Smooth muscle cell (in vitro differentiated cells): ENCODE results near the gene SDR42E1. TPM values are rescaled to one million over a fixed set of nuclear protein-coding genes. Genes with fewer than 3 reads are reported as not detected.

Experiments
- DNase-seq: peaks from one replicate; lab custom pipeline; 2025; ENCODE audit not compliant: unreplicated experiment; lab: John Stamatoyannopoulos, UW
- H2AFZ ChIP-seq: fragments of 200-600 bp; sonication (generic); 2 replicates; pipeline ENCODE4 v1.6.0; 2016; ENCODE audit warnings: antibody characterized with exemption, low read depth, mild to moderate bottlenecking
- H3F3A ChIP-seq: fragments of 200-600 bp; sonication (generic); 2 replicates; pipeline ENCODE4 v1.6.0; 2017; ENCODE audit warnings: antibody characterized with exemption, low read depth
- H3K27ac ChIP-seq: fragments of 200-600 bp; sonication (generic); 2 replicates; pipeline ENCODE4 v1.5.1; 2016; ENCODE audit warnings: low read depth, mild to moderate bottlenecking
- H3K27me3 ChIP-seq: fragments of 200-600 bp; sonication (generic); 2 replicates; pipeline ENCODE4 v1.6.1; 2016; ENCODE audit warnings: low read depth, mild to moderate bottlenecking
- H3K36me3 ChIP-seq: fragments of 200-600 bp; sonication (generic); 2 replicates; pipeline ENCODE4 v1.5.1; 2016; ENCODE audit warnings: low read depth
- H3K4me1 ChIP-seq: fragments of 200-600 bp; sonication (generic); 2 replicates; pipeline ENCODE4 v1.5.1; 2016; ENCODE audit warnings: low read depth
- H3K4me2 ChIP-seq: fragments of 200-600 bp; sonication (generic); 2 replicates; pipeline ENCODE4 v1.6.0; 2016; ENCODE audit warnings: mild to moderate bottlenecking
- H3K4me3 ChIP-seq: fragments of 200-600 bp; sonication (generic); 2 replicates; pipeline ENCODE4 v1.5.1; 2016; ENCODE audit warnings: mild to moderate bottlenecking
- H3K79me2 ChIP-seq: fragments of 200-600 bp; sonication (generic); 2 replicates; pipeline ENCODE4 v1.6.0; 2016; ENCODE audit warnings: low read depth, mild to moderate bottlenecking
- H3K9ac ChIP-seq: fragments of 200-600 bp; sonication (generic); 2 replicates; pipeline ENCODE4 v1.6.0; 2016; ENCODE audit warnings: low read depth
- H3K9me3 ChIP-seq: fragments of 200-600 bp; sonication (generic); replicated peaks from 2 replicates; pipeline ENCODE4 v1.5.1; 2016; ENCODE audit warnings: low read depth
- H4K20me1 ChIP-seq: fragments of 200-600 bp; sonication (generic); 2 replicates; pipeline ENCODE4 v1.6.0; 2016; ENCODE audit warnings: low read depth
- CTCF ChIP-seq: fragments of 200-600 bp; sonication (generic); IDR thresholded peaks from 2 replicates; pipeline ENCODE4 v1.5.1; 2017; ENCODE audit warnings: borderline replicate concordance, mild to moderate bottlenecking, antibody characterized with exemption; ENCODE audit not compliant: insufficient read depth, poor library complexity, severe bottlenecking
- WGBS: methylation state at CpG from one replicate; pipeline ENCODE4 v1.1.7; 2016; ENCODE audit warnings: low lambda C conversion rate; 5-methylcytosine and 5-hydroxymethylcytosine counted together
- polyA plus RNA-seq: library from polyadenylated mRNA; unstranded; fragments of >200 nt; fragmentation: Nextera tagmentation; extraction: Ambion mirVana; gene quantifications from 2 replicates; pipeline ENCODE4 v1.2.1, GENCODE V29; 2016
- total RNA-seq: library from RNA; depleted of rRNA; stranded (reverse); fragments of >200 nt; gene quantifications from 2 replicates; pipeline ENCODE4 v1.2.3, GENCODE V29; 2014

Gene SDR42E1
- total and polyA plus RNA-seq, 2 experiments from 2014 or later = not detected

- Histone ChIP-seq H3K27ac (peak overlapping the region; percentile 75), H3K27me3 (no peaks in the 10 kb centered on the region), H3K9me3 (no peaks in the 10 kb centered on the region), H3K79me2 (no peaks in the 10 kb centered on the region), H3K9ac (no peak overlapping the region), H2AFZ (no peak overlapping the region), H3K36me3 (no peaks in the 10 kb centered on the region), H3F3A (peaks cover 9% of the 10 kb centered on the region), H3K4me1 (peaks cover 11% of the 10 kb centered on the region), H3K4me3 (no peak overlapping the region), H3K4me2 (peak overlapping the region; percentile 70), H4K20me1 (no peaks in the 10 kb centered on the region)
- no peak for TF ChIP-seq CTCF
- DNase-seq = no peak
- 0% methylated on average over 2 of the region's 2 CpGs for WGBS
Observed at GRCh38 chr16:81997738-81998137, 13.5 kb downstream of the SDR42E1 start.

GRCh38 chr16:81996664-81997509 is 14.4 kb downstream of the SDR42E1 start:
- Histone ChIP-seq H3K79me2 (no peaks in the 10 kb centered on the region), H3K27ac (peak overlapping the region; percentile 75), H3F3A (peaks cover 9% of the 10 kb centered on the region), H3K36me3 (no peaks in the 10 kb centered on the region), H2AFZ (no peak overlapping the region), H3K9me3 (no peaks in the 10 kb centered on the region), H3K4me1 (peaks cover 11% of the 10 kb centered on the region), H3K4me3 (no peak overlapping the region), H3K27me3 (no peaks in the 10 kb centered on the region), H3K9ac (no peak overlapping the region), H4K20me1 (no peaks in the 10 kb centered on the region), H3K4me2 (peak overlapping the region; percentile 70)
- 43% methylated on average over 11 of the region's 11 CpGs for WGBS
- no peak for DNase-seq
- TF ChIP-seq CTCF = peak; percentile 40

DNA sequence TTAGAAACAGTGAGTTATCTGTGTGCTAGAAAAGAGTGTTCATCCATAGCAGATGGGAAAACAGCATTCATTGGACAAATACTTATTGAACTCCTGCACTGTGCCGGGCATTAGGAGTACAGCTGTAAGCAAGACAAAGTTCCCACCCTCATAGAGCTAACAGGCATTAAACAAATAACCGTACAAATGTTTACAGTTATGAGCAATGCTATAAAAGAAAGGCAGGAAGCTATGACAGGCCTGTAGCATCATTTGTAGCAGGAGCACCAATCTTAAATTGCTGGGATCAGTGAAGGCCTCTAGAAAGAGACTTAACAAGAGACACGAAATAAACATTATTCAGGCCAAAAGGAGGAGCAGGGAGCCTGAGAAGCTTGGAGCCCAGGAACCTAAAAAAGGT is 15.6 kb downstream of the SDR42E1 start:
- Histone ChIP-seq H3K9ac (no peak overlapping the region), H3F3A (peaks cover 9% of the 10 kb centered on the region), H3K27ac (no peak overlapping the region), H3K27me3 (no peaks in the 10 kb centered on the region), H4K20me1 (no peaks in the 10 kb centered on the region), H3K36me3 (no peaks in the 10 kb centered on the region), H3K9me3 (no peaks in the 10 kb centered on the region), H3K4me1 (peaks cover 11% of the 10 kb centered on the region), H3K4me2 (no peak overlapping the region), H3K4me3 (no peak overlapping the region), H2AFZ (no peak overlapping the region), H3K79me2 (no peaks in the 10 kb centered on the region)
- WGBS = 53% methylated on average over 3 of the region's 3 CpGs
- no peak for DNase-seq
- no peak for TF ChIP-seq CTCF

- 90% methylated on average over 5 of the region's 5 CpGs for WGBS
- H3K4me3 ChIP-seq = no peak overlapping the region
- H3K4me2 ChIP-seq = no peak overlapping the region
- H3K79me2 ChIP-seq = no peaks in the 10 kb centered on the region
- no peaks in the 10 kb centered on the region for H3K36me3 ChIP-seq
- H3K27ac ChIP-seq = no peak overlapping the region
- no peak overlapping the region for H3K9ac ChIP-seq
- H3F3A ChIP-seq = peaks cover 9% of the 10 kb centered on the region
- no peak overlapping the region for H2AFZ ChIP-seq
- peaks cover 11% of the 10 kb centered on the region for H3K4me1 ChIP-seq
- no peaks in the 10 kb centered on the region for H3K9me3 ChIP-seq
- no peak for DNase-seq
- H3K27me3 ChIP-seq = no peaks in the 10 kb centered on the region
- no peak for TF ChIP-seq CTCF
- no peaks in the 10 kb centered on the region for H4K20me1 ChIP-seq
Observed at GRCh38 chr16:81994485-81994884, 16.8 kb downstream of the SDR42E1 start.
